Gastrocnemius medialis (tissue), 4 donors: ENCODE results near the gene LEFTY1. TPM values are rescaled to one million over a fixed set of nuclear protein-coding genes. Genes with fewer than 3 reads are reported as not detected.
"Not testable (repeated sequence)": the region's sequence is repeated elsewhere in the genome, so short reads cannot be mapped to it uniquely, and the experiment has no call there.

ENCODE experiments used
- ATAC-seq, 2 donors: fragments of 150-250 bp; one replicate each; pipeline ENCODE4 v1.9.1; 2016
- DNase-seq, 2 donors: peaks; one replicate each; pipeline ENCODE4 v3.0.0-alpha.2; 2019
- H3K27ac ChIP-seq, 4 donors: fragments of 200-600 bp; sonication (generic); 1 replicate in 1 of 4; 2 replicates in 3 of 4; pipeline ENCODE4 v1.5.1; 2016 to 2018; ENCODE audit warnings: mild to moderate bottlenecking in 2 of 4, moderate library complexity in 1 of 4
- H3K27me3 ChIP-seq, 3 donors: fragments of 200-600 bp; sonication (generic) in 2 of 3; 1 replicate in 1 of 3; 2 replicates in 2 of 3; pipeline versions ENCODE4 v1.5.1 to v1.6.0; 2016 to 2019; ENCODE audit warnings: mild to moderate bottlenecking in 1 of 3, moderate library complexity in 1 of 3
- H3K36me3 ChIP-seq, 2 donors: fragments of 200-600 bp; sonication (generic) in 1 of 2; one replicate each; pipeline ENCODE4 v1.5.1; 2017 to 2018
- H3K4me1 ChIP-seq, 2 donors: fragments of 200-600 bp; sonication (generic) in 1 of 2; one replicate each; pipeline ENCODE4 v1.5.1; 2016 to 2017; ENCODE audit warnings: mild to moderate bottlenecking in 2 of 2
- H3K4me3 ChIP-seq, 4 donors: fragments of 200-600 bp; sonication (generic) in 3 of 4; 1 replicate in 1 of 4; 2 replicates in 3 of 4; pipeline ENCODE4 v1.5.1; 2016 to 2019; ENCODE audit warnings: mild to moderate bottlenecking in 2 of 4
- H3K9me3 ChIP-seq, 3 donors: fragments of 200-600 bp; sonication (generic) in 2 of 3; 1 replicate in 1 of 3; 2 replicates in 2 of 3; pipeline ENCODE4 v1.5.1; 2016 to 2019
- POLR2A ChIP-seq, 2 donors: fragments of 450-650 bp; IDR thresholded peaks; one replicate each; pipeline ENCODE4 v1.6.1; 2017; ENCODE audit warnings: antibody characterized with exemption in 2 of 2, mild to moderate bottlenecking in 2 of 2, moderate library complexity in 2 of 2
- in situ Hi-C, 4 donors: fragments of 200-750 bp; cut with MboI; loops; one replicate each; pipeline versions ENCODE4 v1.15.0 to v1.8.0; 2017; ENCODE audit warnings: low sequenced_read_pairs in 4 of 4
- intact Hi-C: fragments of 100-400 bp; cut with DNase I; formaldehyde crosslinking; loops from one replicate; pipeline ENCODE4 v1.15.1; 2023; ENCODE audit warnings: low total_unique reads
- microRNA-seq, 2 donors: library from miRNA; unstranded; fragments of <30 nt; microRNA quantifications; one replicate each; pipeline ENCODE4, GENCODE V29; 2016; ENCODE audit warnings: borderline replicate concordance in 2 of 2
- total RNA-seq, 4 donors: library from RNA; depleted of rRNA; stranded (reverse); fragments of >200 nt; gene quantifications; one replicate each; pipeline versions ENCODE4 v1.1.0 to v1.2.3, GENCODE V29; 2016
- TF ChIP-seq, protein P1 (sequence below), 5 experiments: fragments of 450-650 bp in 3 of 5; fragments of 200-600 bp in 2 of 5; sonication (generic) in 2 of 5; IDR thresholded peaks in 4 of 5; conservative IDR thresholded peaks in 1 of 5; 1 replicate in 4 of 5; 2 replicates in 1 of 5; pipeline ENCODE4 v1.5.1; 2016 to 2019; ENCODE audit warnings: antibody characterized with exemption in 5 of 5, mild to moderate bottlenecking in 3 of 5, moderate library complexity in 3 of 5

LEFTY1 gene
- total RNA-seq, 4 donors from 2014 or later: 0.97 TPM; not detected in 3

DNA sequence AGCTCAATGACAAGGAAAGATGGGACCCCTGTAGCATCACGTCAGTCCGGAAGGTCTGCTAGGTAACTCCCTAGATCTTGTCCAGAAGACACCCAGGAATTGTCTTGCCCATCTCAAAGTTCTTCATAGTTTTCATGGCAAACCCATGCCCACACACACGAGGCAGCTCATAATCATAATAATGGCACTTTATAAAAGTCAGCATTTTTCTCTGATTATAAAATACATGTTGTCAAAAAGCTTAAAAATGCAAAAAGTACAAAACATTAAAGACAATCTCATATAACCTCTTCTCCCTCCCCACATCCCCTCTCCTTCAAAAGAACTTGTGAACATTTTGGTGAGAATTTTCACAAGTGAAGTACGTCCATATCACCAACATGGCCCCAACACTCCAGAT, 48.2 kb downstream of the LEFTY1 start:
- Histone ChIP-seq H3K9me3 (no peaks in the 10 kb centered on the region), H3K4me3 (no peak overlapping the region), H3K36me3 (peaks cover 0 to 81% of the 10 kb centered on the region in 2 donors), H3K4me1 (peaks cover 4 to 8% of the 10 kb centered on the region in 2 donors), H3K27me3 (no peaks in the 10 kb centered on the region), H3K27ac (peak overlapping the region in 1 of 4 donors; percentile 18)
- TF ChIP-seq, protein P1, sequence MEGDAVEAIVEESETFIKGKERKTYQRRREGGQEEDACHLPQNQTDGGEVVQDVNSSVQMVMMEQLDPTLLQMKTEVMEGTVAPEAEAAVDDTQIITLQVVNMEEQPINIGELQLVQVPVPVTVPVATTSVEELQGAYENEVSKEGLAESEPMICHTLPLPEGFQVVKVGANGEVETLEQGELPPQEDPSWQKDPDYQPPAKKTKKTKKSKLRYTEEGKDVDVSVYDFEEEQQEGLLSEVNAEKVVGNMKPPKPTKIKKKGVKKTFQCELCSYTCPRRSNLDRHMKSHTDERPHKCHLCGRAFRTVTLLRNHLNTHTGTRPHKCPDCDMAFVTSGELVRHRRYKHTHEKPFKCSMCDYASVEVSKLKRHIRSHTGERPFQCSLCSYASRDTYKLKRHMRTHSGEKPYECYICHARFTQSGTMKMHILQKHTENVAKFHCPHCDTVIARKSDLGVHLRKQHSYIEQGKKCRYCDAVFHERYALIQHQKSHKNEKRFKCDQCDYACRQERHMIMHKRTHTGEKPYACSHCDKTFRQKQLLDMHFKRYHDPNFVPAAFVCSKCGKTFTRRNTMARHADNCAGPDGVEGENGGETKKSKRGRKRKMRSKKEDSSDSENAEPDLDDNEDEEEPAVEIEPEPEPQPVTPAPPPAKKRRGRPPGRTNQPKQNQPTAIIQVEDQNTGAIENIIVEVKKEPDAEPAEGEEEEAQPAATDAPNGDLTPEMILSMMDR (IDR thresholded peaks at IDR 0.05 in 4 of 5, conservative IDR thresholded peaks at IDR 0.05 in 1 of 5): no peak
- TF ChIP-seq POLR2A (IDR thresholded peaks at IDR 0.05): no peak
- intact Hi-C loops (loop anchor here (5.0 kb wide), 1 partner anchor 37 kb away; no protein-coding TSS in a partner anchor), in situ Hi-C loops (loop anchor here in 2 of 4 donors (10.0 kb wide), 2 partner anchors 66 to 366 kb away; partner anchors contain the start of gene SRP9 (in 1 of the 2))
- no peak for DNase-seq
- no peak for ATAC-seq

DNA sequence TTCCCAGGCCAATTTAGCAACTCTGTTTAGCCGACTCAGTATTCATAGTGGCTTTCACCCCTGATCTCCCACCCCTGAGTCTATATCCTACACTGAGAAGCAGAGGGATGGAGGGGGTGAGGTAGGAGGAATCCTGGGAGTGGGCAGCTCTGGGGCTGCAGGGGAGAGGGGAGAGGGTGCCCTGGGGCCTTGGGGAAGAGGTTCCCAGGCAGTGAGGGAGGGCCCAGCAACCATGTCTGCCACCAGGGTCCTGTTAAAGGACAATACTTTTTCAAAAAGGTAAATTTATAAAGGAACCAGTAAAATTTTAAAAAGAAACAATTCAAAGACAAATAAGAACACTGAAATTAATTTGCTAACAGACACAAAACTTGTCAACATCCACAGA, 48.7 kb downstream of the LEFTY1 start:
- DNase-seq (peak in 1 of 2 donors; percentile 5), ATAC-seq (no peak)
- Histone ChIP-seq H3K27me3 (no peaks in the 10 kb centered on the region), H3K4me1 (peaks cover 7 to 9% of the 10 kb centered on the region in 2 donors), H3K4me3 (no peak overlapping the region), H3K27ac (peak overlapping the region in 1 of 4 donors; percentile 6), H3K36me3 (peaks cover 0 to 76% of the 10 kb centered on the region in 2 donors), H3K9me3 (no peaks in the 10 kb centered on the region)
- in situ Hi-C loops (loop anchor here in 2 of 4 donors (10.0 kb wide), 2 partner anchors 65 to 365 kb away; partner anchors contain the start of gene SRP9 (in 1 of the 2)), intact Hi-C loops (loop anchor here (5.0 kb wide), 1 partner anchor 37 kb away; no protein-coding TSS in a partner anchor)
- no peak for TF ChIP-seq POLR2A (IDR thresholded peaks at IDR 0.05)

DNA sequence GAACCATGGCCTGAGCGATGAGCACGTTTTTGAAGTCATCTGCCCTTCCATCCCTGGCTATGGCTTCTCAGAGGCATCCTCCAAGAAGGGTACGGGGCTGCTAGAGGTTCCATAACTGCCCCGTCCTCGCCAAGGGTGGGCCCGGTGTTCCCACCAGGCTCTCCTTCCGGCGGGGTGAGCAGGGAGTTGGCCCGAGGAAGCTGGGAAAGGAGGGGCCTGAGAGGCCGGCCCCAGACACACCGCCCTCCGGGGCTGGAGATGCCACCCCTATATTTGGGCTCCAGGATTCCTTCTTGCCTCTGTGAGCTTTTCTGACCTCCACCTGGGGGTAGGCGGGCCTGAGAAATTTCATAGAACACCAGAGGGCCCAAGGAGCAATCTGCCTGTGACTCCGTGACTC, 50.2 kb downstream of the LEFTY1 start:
- no peak for TF ChIP-seq POLR2A (IDR thresholded peaks at IDR 0.05)
- TF ChIP-seq, protein P1 (IDR thresholded peaks at IDR 0.05 in 4 of 5, conservative IDR thresholded peaks at IDR 0.05 in 1 of 5): no peak
- Histone ChIP-seq H3K4me3 (no peak overlapping the region), H3K4me1 (peaks cover 17 to 23% of the 10 kb centered on the region in 2 donors), H3K27ac (peak overlapping the region in 1 of 4 donors; percentile 4), H3K27me3 (no peaks in the 10 kb centered on the region), H3K9me3 (no peaks in the 10 kb centered on the region), H3K36me3 (peaks cover 0 to 62% of the 10 kb centered on the region in 2 donors)
- DNase-seq (no peak), ATAC-seq (no peak)
- in situ Hi-C loops (loop anchor here in 1 of 4 donors (10.0 kb wide), 1 partner anchor 64 kb away; the partner anchor contains the start of gene SRP9), intact Hi-C loops (no loop called here)

DNA sequence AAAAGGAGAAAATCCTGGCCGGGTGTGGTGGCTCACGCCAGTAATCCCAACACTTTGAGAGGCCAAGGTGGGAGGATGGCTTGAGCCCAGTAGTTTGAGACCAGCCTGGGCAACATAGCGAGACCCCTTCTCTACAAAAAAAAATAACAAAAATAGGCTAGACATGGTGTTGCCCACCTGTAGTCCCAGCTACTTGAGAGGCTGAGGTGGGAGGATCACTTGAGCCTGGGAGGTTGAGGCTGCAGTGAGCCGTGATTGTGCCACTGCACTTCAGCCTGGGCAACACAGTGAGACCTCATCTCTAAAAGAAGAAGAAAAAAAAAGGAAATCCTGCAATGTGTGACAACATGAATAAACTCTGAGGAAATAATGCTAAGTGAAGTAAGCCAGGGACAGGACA, 52.6 kb downstream of the LEFTY1 start:
- not testable (repeated sequence) for DNase-seq

More for the DNA sequence above, 52.6 kb downstream of the LEFTY1 start:
- peaks cover 4 to 63% of the 10 kb centered on the region in 2 donors for H3K36me3 ChIP-seq
- H3K27me3 ChIP-seq, intact Hi-C loops, ATAC-seq, H3K4me3 ChIP-seq, H3K9me3 ChIP-seq: not testable (repeated sequence)
- peaks cover 17 to 26% of the 10 kb centered on the region in 2 donors for H3K4me1 ChIP-seq
- in situ Hi-C loops: loop anchor here in 1 of 4 donors (10.0 kb wide), 1 partner anchor 61 kb away; the partner anchor contains the start of gene SRP9
- H3K27ac ChIP-seq: peak overlapping the region; percentile 38 to 81 (median 68)

Small RNA genes lying within 50 kb of the gene (microRNA-seq; reads per million reads assigned to microRNA genes)
- 0 reads per million in 2 donors for gene MIR6741

Other genes with a start within 250 kb of the LEFTY1 start
- gene ENAH, start 236.0 kb downstream of the LEFTY1 start, total RNA-seq: 100 to 1,000 TPM in 1 of 4 donors, 10 to 100 TPM in 3; 56.1 to 112 (median 62.2) TPM
- gene SRP9, start 111.3 kb downstream of the LEFTY1 start, total RNA-seq: 100 to 1,000 TPM; 182 to 207 (median 198) TPM
- gene EPHX1, start 79.0 kb downstream of the LEFTY1 start, total RNA-seq: 100 to 1,000 TPM in 2 of 4 donors, 10 to 100 TPM in 2; 65.7 to 155 (median 108) TPM
- 10 to 100 TPM in 2 of 4 donors, 1 to 10 TPM in 2; 6.3 to 19.5 (median 10.6) TPM for gene TMEM63A, start 6.8 kb downstream of the LEFTY1 start, total RNA-seq
- gene PYCR2, start 35.1 kb upstream of the LEFTY1 start, total RNA-seq: 10 to 100 TPM; 31.9 to 50.3 (median 42.5) TPM
- gene LEFTY2, start 52.1 kb upstream of the LEFTY1 start, total RNA-seq: under 1 TPM in 1 of 4 donors, not detected in 3; 0.20 TPM
- gene SDE2, start 110.2 kb upstream of the LEFTY1 start, total RNA-seq: 10 to 100 TPM; 20.1 to 30.0 (median 23.0) TPM
- 100 to 1,000 TPM; 163 to 289 (median 191) TPM for gene H3-3A, start 173.6 kb upstream of the LEFTY1 start, total RNA-seq